SHP77 (cell line): Measurements from ENCODE around the gene TJAP1.
"Not testable (repeated sequence)": the region's sequence is repeated elsewhere in the genome, so short reads cannot be mapped to it uniquely, and the experiment has no call there.

Source experiments
- DNase-seq, 2 experiments: peaks; one replicate each; lab custom pipeline; 2025; lab: John Stamatoyannopoulos, UW

Gene TJAP1

GRCh38 chr6:43539409-43539808 lies 62.0 kb downstream of the TJAP1 start:
- not testable (repeated sequence) for DNase-seq

- DNase-seq, result no peak
Observed at GRCh38 chr6:43540507-43540906, 63.1 kb downstream of the TJAP1 start.

- no peak for DNase-seq
Observed at GRCh38 chr6:43541774-43542471, 64.6 kb downstream of the TJAP1 start.

GRCh38 chr6:43544461-43544860 lies 67.1 kb downstream of the TJAP1 start:
- no peak for DNase-seq

- no peak for DNase-seq
Observed at GRCh38 chr6:43547222-43547621, 69.9 kb downstream of the TJAP1 start.
